ENCODE measurements around the gene UFD1.
"Not testable (repeated sequence)": the region's sequence is repeated elsewhere in the genome, so short reads cannot be mapped to it uniquely, and the experiment has no call there.

Gene UFD1

DNA sequence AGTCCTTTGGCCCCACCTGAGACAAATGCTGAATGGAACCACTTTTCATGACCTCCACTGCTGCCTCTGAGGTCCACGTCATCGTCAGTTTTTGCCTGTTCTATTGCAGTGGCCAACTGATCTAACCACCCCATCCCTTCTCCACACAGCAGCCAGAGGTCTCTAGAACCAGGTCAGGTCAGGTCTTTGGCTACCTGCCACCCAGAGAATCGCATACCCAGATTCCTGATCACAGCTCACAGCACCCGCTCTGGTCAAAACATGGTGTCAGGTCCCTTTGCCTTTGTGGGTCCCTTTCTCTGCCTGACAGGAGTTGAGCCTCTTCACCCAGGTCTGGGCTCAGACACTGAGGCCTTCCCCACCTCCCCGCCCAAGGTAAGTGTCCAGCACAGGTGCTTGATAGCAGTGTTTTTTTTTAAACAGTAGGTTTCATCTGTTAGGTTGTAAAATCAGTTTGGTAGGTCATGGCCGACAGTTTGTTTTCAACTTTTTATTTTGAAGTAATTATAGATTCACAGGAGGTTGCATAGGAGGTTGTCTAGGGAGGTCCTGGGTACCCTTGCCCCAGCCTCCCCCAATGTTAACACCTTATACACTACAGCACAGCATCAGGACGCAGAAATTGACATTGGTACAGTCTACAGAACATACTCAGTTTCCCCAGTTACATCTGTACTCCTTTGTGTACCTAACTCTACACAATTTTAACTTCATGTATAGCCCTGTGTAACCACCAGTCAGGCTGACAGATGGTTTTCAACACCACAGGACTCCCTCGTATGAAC is 38.4 kb downstream of the UFD1 start:
- no peak for TF ChIP-seq CTCF (IDR thresholded peaks at IDR 0.05; ENCODE audit: low read depth, low read length)
- H3K4me3 ChIP-seq (replicated peaks in 1 of 2; ENCODE audit: low read depth in 2 of 2, low read length in 2 of 2) = no peak overlapping the region
- DNase-seq (ENCODE audit: low read depth in 2 of 2) = no peak

- no peak for TF ChIP-seq CTCF (IDR thresholded peaks at IDR 0.05; ENCODE audit: low read depth, low read length)
- no peak overlapping the region for H3K4me3 ChIP-seq (replicated peaks in 1 of 2; ENCODE audit: low read depth in 2 of 2, low read length in 2 of 2)
- DNase-seq (ENCODE audit: low read depth in 2 of 2) = no peak
Measured at GRCh38 chr22:19438298-19438697, 40.7 kb downstream of the UFD1 start.

DNA sequence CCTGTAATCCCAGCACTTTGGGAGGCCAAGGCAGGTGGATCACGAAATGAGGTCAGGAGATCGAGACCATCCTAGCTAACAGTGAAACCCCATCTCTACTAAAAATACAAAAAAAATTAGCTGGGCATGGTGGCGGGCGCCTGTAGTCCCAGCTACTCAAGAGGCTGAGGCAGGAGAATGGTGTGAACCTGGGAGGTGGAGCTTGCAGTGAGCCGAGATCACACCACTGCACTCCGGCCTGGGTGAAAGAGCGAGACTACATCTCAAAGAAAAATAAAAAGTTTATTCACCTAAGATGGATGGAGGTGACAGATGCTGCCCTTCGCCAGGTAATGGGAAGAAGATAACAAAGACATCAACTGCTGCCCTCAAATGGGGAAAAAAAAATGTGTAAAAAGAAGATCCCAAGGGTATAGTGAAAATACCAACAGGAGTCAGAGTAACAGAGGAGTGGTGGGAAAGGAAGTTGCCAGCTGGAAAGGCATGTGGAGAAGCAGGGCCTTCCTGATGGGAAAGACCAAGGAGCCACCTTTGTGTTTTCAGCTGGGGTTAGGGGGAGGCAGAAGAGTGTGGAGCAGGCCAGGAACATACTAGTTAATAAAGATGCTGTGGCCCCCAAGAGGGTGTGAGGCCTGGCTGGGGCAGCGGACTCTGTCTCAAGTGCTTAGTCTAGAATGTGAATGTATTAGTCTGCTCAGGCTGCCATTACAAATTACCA is 42.4 kb downstream of the UFD1 start:
- DNase-seq (ENCODE audit: low read depth in 2 of 2); H3K4me3 ChIP-seq (replicated peaks in 1 of 2; ENCODE audit: low read depth in 2 of 2, low read length in 2 of 2): not testable (repeated sequence)

GRCh38 chr22:19434829-19435580 is 44.0 kb downstream of the UFD1 start:
- no peak for TF ChIP-seq CTCF (IDR thresholded peaks at IDR 0.05; ENCODE audit: low read depth, low read length)
- no peak overlapping the region for H3K4me3 ChIP-seq (replicated peaks in 1 of 2; ENCODE audit: low read depth in 2 of 2, low read length in 2 of 2)
- DNase-seq (ENCODE audit: low read depth in 2 of 2) = no peak

DNA sequence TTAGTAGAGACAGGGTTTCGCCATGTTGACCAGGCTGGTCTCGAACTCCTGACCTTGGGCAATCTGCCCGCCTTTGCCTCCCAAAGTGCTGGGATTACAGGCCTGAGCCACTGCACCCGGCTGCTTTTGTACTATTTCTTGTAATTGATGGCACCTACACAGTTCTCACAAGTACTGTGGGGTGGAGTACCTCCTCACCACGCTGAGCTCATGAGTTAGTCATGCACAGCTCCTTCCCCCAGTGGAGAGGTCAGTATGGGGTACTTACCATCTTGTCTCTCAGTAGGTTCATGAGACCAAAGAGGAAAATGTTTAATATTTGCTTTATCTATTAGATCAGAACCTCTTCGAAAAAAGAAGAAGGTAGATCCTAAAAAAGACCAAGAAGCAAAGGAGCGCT is 44.6 kb downstream of the UFD1 start:
- no peak for TF ChIP-seq CTCF (IDR thresholded peaks at IDR 0.05; ENCODE audit: low read depth, low read length)
- DNase-seq (ENCODE audit: low read depth in 2 of 2) = no peak
- no peak overlapping the region for H3K4me3 ChIP-seq (replicated peaks in 1 of 2; ENCODE audit: low read depth in 2 of 2, low read length in 2 of 2)

GRCh38 chr22:19432133-19432851 is 46.7 kb downstream of the UFD1 start, which contains the start of gene MRPL40:
Gene MRPL40, plus strand, starts transcription at chr22:19432545. Its CDS starts 10 bp downstream, at chr22:19432555.
- peak within 1 kb of the TSS; percentile 90 to 93 for H3K4me3 ChIP-seq (replicated peaks in 1 of 2; ENCODE audit: low read depth in 2 of 2, low read length in 2 of 2)
- TF ChIP-seq CTCF (IDR thresholded peaks at IDR 0.05; ENCODE audit: low read depth, low read length) = no peak
- DNase-seq (ENCODE audit: low read depth in 2 of 2) = peak; percentile 94 to 97
